NCI-H774 (cell line): ENCODE data around the gene CDC25A.
A peak's percentile ranks its signal among the peaks of the same experiment; 100 is the strongest.
"Not testable (repeated sequence)": the region's sequence is repeated elsewhere in the genome, so short reads cannot be mapped to it uniquely, and the experiment has no call there.

Source experiments
- DNase-seq: peaks from one replicate; lab custom pipeline; 2025; lab: John Stamatoyannopoulos, UW

The CDC25A gene

GRCh38 chr3:48188266-48189201 is at the start of gene CDC25A:
CDC25A (minus strand) TSS chr3:48188417; CDS start chr3:48187947, 470 bp downstream.
- DNase-seq = peak; percentile 88

GRCh38 chr3:48236531-48236930 is 48.3 kb upstream of the CDC25A start:
- DNase-seq = no peak

GRCh38 chr3:48233542-48233941 is 45.3 kb upstream of the CDC25A start:
- DNase-seq = no peak

- peak; percentile 22 for DNase-seq
These were observed 44.5 kb upstream of the CDC25A start for GRCh38 chr3:48232734-48233133.

DNA sequence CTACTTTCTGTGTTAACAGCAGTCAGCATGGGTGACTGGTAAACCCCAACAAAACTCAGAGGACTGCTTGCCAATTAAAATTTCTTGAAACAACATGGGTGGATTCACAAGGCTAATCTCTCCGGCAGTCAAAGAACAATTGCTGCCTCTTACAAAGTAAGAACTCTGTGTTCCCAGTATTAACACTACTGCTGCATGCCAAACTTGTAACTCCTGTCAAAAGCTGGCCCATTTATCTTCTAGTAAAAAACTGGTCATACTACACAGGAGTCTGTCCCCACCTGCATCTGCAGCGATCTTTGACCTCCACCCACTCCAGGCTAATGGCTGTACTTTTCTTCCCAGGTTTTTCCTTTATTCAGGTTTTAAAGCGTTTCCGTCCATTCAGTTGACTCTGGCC is 44.0 kb upstream of the CDC25A start:
- DNase-seq = no peak

DNA sequence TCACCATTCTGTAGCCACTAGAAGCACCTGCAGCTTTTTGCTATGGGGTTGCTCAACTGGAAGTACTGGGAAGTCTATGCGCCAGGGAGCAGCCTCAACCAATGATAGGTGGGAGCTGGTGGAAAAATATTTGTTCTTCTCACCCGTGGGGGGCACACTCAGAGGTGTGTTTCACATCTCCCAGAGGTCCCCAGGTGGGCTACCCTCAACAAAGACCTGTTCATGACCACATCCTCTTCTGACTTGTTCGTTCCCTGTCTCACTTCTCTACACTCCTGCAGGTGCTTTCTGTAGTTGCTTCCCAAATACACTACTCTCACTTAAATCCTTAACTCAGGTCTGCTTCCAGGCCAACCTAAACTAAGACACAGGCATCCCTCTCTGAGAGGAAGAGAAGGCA is 38.7 kb upstream of the CDC25A start:
- no peak for DNase-seq

GRCh38 chr3:48225587-48225986 is 37.4 kb upstream of the CDC25A start:
- no peak for DNase-seq

DNA sequence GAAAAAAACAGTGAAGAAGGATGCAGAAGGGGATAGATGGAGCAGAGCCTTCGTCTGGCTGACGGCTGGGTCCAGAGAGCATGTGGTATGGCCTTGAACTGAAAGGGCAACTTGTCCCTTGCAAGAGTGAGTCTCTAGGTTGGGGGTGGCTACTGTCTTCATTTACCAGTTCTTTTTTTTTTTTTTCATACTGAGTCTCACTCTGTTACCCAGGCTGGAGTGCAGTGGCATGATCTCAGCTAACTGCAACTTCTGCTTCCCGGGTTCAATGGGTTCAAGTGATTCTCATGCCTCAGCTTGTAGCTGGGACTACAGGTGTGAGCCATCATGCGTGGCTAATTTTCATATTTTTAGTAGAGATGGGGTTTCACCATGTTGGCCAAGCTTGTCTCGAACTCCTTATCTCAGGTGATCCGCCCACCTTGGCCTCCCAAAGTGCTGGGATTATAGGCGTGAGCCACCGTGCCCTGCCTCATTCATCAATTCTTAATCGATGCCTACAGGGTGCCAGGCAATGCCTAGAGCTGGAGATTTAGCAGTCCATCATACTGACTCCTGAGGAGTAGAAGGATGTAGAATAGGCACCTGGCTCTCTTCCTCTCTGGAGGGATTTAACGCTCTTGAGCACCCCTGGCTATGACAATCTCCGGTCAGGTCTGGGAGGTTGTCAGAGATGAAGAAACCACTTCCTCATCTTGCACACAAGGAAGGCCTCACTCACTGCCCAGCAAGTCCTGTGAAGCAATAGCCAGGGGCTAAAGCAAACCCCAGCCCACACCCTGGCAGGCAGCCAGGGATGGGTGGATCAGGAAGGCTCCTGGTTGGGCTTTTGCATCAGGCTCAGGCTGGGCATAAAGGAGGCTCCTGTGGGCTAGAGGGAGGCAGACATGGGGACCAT is 34.6 kb upstream of the CDC25A start, which contains the start of gene CAMP:
Gene CAMP, plus strand, starts transcription at position 880 of the 898 bp plus-strand sequence. Its CDS starts 17 bp downstream, at position 897.
- no peak for DNase-seq

- DNase-seq = no peak
These were observed 32.5 kb upstream of the CDC25A start for GRCh38 chr3:48220746-48221145.

- DNase-seq = no peak
These were observed 31.3 kb upstream of the CDC25A start for GRCh38 chr3:48219543-48219942.

DNA sequence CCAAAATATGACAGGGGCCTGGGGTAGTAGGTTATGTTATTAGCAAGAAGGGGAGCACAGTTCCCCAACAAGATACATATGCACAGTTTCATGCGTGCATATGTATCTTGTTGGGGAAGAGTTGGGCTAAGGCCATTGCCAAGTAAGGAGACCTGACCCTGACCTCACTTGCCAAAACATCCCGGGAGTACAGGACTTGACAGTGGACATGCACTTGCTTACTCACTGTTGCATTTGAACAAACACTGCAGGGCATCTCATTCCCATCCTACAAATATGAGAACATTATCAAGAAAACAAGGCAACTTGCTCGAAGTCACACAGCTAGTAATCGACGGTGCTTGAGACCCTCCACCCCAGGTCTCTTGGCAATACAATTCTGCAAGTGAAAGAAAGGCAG is 30.3 kb upstream of the CDC25A start:
- no peak for DNase-seq

- no peak for DNase-seq
These were observed 29.2 kb upstream of the CDC25A start for GRCh38 chr3:48217449-48217848.

- DNase-seq = no peak
These were observed 27.7 kb upstream of the CDC25A start for GRCh38 chr3:48215876-48216275.

GRCh38 chr3:48215466-48215865 is 27.2 kb upstream of the CDC25A start:
- DNase-seq = no peak

- no peak for DNase-seq
These were observed 26.8 kb upstream of the CDC25A start for GRCh38 chr3:48215019-48215418.

GRCh38 chr3:48214225-48214624 is 26.0 kb upstream of the CDC25A start:
- no peak for DNase-seq

- not testable (repeated sequence) for DNase-seq
These were observed 23.6 kb upstream of the CDC25A start for GRCh38 chr3:48211776-48212175.

GRCh38 chr3:48210534-48210933 is 22.3 kb upstream of the CDC25A start:
- DNase-seq = not testable (repeated sequence)

GRCh38 chr3:48209445-48209844 is 21.2 kb upstream of the CDC25A start:
- no peak for DNase-seq

GRCh38 chr3:48208076-48208475 is 19.9 kb upstream of the CDC25A start:
- DNase-seq = no peak

GRCh38 chr3:48202632-48203031 is 14.4 kb upstream of the CDC25A start:
- no peak for DNase-seq

DNA sequence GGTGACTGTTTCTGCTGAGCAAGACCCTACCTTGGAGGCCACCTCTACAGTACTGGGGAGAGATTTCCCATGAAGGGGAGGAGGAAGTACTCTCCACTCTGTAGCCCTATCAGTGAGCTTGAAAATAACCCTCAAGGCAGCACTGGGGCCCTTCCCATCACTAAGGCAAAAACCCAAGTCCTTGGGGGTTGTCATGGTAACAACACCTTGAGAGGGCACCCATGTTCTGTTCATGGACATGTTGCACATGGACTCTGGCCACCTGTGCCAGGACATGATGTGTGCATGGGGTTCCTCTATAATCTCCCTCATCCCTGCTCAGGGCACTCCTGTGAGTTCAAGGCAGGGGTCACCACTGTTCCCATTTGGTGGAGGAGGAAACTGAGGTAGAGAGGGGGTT is 10.9 kb upstream of the CDC25A start:
- no peak for DNase-seq

- no peak for DNase-seq
These were observed 8.4 kb upstream of the CDC25A start for GRCh38 chr3:48196611-48197010.
